Measurements from ENCODE around the gene RUSC2. TPM values are rescaled to one million over a fixed set of nuclear protein-coding genes. Genes with fewer than 3 reads are reported as not detected.

RUSC2 gene, protein sequence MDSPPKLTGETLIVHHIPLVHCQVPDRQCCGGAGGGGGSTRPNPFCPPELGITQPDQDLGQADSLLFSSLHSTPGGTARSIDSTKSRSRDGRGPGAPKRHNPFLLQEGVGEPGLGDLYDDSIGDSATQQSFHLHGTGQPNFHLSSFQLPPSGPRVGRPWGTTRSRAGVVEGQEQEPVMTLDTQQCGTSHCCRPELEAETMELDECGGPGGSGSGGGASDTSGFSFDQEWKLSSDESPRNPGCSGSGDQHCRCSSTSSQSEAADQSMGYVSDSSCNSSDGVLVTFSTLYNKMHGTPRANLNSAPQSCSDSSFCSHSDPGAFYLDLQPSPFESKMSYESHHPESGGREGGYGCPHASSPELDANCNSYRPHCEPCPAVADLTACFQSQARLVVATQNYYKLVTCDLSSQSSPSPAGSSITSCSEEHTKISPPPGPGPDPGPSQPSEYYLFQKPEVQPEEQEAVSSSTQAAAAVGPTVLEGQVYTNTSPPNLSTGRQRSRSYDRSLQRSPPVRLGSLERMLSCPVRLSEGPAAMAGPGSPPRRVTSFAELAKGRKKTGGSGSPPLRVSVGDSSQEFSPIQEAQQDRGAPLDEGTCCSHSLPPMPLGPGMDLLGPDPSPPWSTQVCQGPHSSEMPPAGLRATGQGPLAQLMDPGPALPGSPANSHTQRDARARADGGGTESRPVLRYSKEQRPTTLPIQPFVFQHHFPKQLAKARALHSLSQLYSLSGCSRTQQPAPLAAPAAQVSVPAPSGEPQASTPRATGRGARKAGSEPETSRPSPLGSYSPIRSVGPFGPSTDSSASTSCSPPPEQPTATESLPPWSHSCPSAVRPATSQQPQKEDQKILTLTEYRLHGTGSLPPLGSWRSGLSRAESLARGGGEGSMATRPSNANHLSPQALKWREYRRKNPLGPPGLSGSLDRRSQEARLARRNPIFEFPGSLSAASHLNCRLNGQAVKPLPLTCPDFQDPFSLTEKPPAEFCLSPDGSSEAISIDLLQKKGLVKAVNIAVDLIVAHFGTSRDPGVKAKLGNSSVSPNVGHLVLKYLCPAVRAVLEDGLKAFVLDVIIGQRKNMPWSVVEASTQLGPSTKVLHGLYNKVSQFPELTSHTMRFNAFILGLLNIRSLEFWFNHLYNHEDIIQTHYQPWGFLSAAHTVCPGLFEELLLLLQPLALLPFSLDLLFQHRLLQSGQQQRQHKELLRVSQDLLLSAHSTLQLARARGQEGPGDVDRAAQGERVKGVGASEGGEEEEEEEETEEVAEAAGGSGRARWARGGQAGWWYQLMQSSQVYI (N-terminal part only)
- total RNA-seq: 10 to 100 TPM; 22.1 to 34.9 (median 28.2) TPM
- polyA plus RNA-seq: 10 to 100 TPM; 22.5 to 32.7 TPM
- long read RNA-seq, donor 1, partial matches to known transcripts: 8 of 10 reads
- long read RNA-seq, donor 1, other reads (novel, unspliced or antisense): 2 of 10 reads
- long read RNA-seq, donor 2, partial matches to known transcripts: 4 of 8 reads
- long read RNA-seq, donor 2, other reads (novel, unspliced or antisense): 4 of 8 reads
- long read RNA-seq, donor 3, partial matches to known transcripts: 22 of 26 reads
- long read RNA-seq, donor 3, other reads (novel, unspliced or antisense): 4 of 26 reads

DNA sequence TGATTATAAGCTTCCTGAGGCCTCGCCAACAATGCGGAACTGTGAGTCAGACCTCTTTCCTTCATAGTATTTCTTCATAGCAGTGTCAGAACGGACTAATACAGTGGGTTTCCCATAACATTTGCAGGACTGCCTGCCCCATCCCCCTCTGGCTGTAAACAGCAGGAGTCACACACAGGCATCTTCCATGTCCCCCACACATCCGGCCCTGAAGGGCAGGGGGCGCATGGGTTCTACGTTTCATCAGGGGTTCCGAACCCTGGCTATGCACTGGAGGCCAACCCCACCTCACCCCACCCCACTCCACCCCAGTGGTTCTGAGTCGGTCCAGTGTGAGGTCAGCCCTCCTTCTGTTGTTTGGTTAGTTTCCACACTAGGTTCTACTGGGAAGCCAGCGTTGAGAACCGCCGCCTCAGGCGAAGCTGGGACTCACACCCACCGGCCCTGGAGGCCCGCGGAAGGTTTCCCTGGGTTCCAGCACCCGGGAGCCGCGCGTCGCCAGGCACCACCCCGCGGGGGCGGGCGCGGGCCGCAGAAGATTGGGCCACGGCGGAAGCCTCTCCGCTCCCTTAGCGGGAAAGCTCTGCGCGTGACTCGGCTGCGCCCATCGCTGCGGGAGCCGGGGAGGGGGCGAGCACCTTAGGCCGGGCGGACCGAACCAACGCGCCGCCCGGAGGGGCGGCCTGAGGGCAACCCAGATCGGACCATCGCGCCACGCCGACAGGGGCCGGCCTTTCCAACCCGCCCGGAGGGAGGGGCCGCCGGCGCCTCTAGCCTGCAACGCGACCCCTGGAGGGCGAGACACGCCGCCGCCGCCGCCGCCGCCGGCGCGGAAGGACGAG lies at the start of gene RUSC2:
Gene RUSC2, plus strand, starts transcription at position 799 of the 842 bp plus-strand sequence. CDS start 56,411 bp downstream, outside the sequence.
- DNase-seq (peak; percentile 84 to 85), ATAC-seq (peak; percentile 84 to 94 (median 86))
- WGBS, 2 donors: 1 to 2% methylated on average over 68 to 70 of the region's 71 CpGs

DNA sequence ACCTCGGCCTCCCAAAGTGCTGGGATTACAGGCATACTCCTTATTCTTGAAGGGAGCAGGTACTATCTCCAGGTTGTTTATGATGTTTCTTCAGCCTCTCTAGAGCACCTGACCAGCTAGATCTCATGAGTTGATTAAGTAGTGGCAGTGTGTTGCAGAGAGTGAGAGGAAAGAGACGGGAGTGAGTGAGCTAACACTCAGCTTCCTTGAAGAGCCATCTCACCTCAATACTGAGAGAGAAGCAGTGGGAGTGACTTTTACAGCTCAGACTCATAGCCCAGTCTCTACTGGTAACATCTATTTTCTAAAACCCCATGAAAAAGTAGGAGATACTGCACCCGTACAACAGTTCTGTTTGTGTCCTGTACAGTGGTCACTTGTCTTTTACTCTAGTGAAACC lies 43.9 kb upstream of the RUSC2 start:
- TF ChIP-seq, protein P1, sequence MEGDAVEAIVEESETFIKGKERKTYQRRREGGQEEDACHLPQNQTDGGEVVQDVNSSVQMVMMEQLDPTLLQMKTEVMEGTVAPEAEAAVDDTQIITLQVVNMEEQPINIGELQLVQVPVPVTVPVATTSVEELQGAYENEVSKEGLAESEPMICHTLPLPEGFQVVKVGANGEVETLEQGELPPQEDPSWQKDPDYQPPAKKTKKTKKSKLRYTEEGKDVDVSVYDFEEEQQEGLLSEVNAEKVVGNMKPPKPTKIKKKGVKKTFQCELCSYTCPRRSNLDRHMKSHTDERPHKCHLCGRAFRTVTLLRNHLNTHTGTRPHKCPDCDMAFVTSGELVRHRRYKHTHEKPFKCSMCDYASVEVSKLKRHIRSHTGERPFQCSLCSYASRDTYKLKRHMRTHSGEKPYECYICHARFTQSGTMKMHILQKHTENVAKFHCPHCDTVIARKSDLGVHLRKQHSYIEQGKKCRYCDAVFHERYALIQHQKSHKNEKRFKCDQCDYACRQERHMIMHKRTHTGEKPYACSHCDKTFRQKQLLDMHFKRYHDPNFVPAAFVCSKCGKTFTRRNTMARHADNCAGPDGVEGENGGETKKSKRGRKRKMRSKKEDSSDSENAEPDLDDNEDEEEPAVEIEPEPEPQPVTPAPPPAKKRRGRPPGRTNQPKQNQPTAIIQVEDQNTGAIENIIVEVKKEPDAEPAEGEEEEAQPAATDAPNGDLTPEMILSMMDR (IDR thresholded peaks at IDR 0.05): no peak
- Histone ChIP-seq H3K27me3 (no peaks in the 10 kb centered on the region), H3K36me3 (no peaks in the 10 kb centered on the region), H3K4me1 (no peaks in the 10 kb centered on the region), H3K27ac (no peak overlapping the region), H3K4me3 (no peak overlapping the region), H3K9me3 (no peaks in the 10 kb centered on the region)
- 92 to 97% methylated on average over 3 of the region's 3 CpGs for WGBS, 2 donors
- DNase-seq: no peak
- intact Hi-C loops (cut with DNase I): no loop called here
- no peak for ATAC-seq

More for the DNA sequence above, at the start of gene RUSC2:
- no peaks in the 10 kb centered on the region for H3K27me3 ChIP-seq
- no peaks in the 10 kb centered on the region for H3K36me3 ChIP-seq
- peak within 1 kb of the TSS; percentile 87 to 97 (median 96) for H3K27ac ChIP-seq
- TF ChIP-seq, protein P1 (IDR thresholded peaks at IDR 0.05): peak; percentile 3 to 64 (median 45)
- peaks cover 0 to 45% (median 32%) of the 10 kb centered on the region in 9 donors for H3K4me1 ChIP-seq
- peaks cover 0 to 8% (median 0%) of the 10 kb centered on the region in 11 donors for H3K9me3 ChIP-seq
- peak within 1 kb of the TSS; percentile 73 to 93 (median 80) for H3K4me3 ChIP-seq
- intact Hi-C loops (cut with DNase I): loop anchor here (1.0 to 10.0 kb wide), 10 partner anchors 48 to 505 kb away; partner anchors contain the start of genes DNAJB5 (in 2 of the 10) and ATOSB (in 1 of the 10)

DNA sequence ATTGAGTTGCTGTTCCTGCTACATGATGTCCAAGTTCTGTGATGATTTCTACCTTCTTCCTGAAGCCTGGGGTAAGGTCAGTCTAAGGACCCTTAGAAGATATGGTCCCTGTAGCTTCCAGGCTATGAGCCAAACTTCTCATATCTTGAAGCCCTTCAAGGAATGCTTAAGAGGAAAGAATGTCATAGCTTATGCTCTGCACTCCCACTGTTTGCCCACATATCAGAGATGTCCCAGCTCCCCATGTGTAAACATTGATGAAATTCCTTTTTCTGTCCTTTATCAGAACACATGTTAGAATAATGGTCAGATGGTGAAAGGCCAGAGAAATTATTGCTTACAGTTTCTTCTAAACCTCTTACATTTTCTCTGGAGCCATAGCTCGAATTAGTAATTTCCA lies 41.4 kb upstream of the RUSC2 start:
- 58 to 69% methylated on average over 1 of the region's 1 CpG for whole genome bisulfite sequencing, 2 donors
- intact Hi-C loops (cut with DNase I): no loop called here
- Histone ChIP-seq H3K9me3 (peaks cover 0 to 8% (median 0%) of the 10 kb centered on the region in 11 donors), H3K4me1 (no peaks in the 10 kb centered on the region), H3K27ac (no peak overlapping the region), H3K4me3 (no peak overlapping the region), H3K36me3 (no peaks in the 10 kb centered on the region), H3K27me3 (no peaks in the 10 kb centered on the region)
- TF ChIP-seq, protein P1 (IDR thresholded peaks at IDR 0.05): no peak
- ATAC-seq (no peak), DNase-seq (no peak)

All from heart right ventricle (tissue), 16 donors.